Stomach (tissue), 4 donors: ENCODE measurements around the gene STAC2.
A peak's percentile ranks its signal among the peaks of the same experiment; 100 is the strongest.

Source experiments
- EP300 ChIP-seq: sonication (generic); formaldehyde crosslinking; IDR thresholded peaks from one replicate; pipeline ENCODE4 v1.6.1; 2017; ENCODE audit warnings: antibody characterized with exemption
- POLR2A ChIP-seq, 4 donors: fragments of 450-650 bp; IDR thresholded peaks; one replicate each; pipeline ENCODE4 v1.6.1; 2016; ENCODE audit warnings: antibody characterized with exemption in 4 of 4, control low read depth in 2 of 4, mild to moderate bottlenecking in 1 of 4, moderate library complexity in 1 of 4
- POLR2AphosphoS5 ChIP-seq, 3 donors: sonication (generic); formaldehyde crosslinking; IDR thresholded peaks; one replicate each; pipeline ENCODE4 v1.6.1; 2016; ENCODE audit warnings: antibody characterized with exemption in 3 of 3
- TF ChIP-seq, protein P1 (sequence below), 7 experiments: fragments of 450-650 bp in 4 of 7; fragments of 200-600 bp in 3 of 7; sonication (generic) in 3 of 7; IDR thresholded peaks; one replicate each; pipeline ENCODE4 v1.5.1; 2016 to 2019; ENCODE audit warnings: antibody characterized with exemption in 7 of 7, control low read depth in 2 of 7, mild to moderate bottlenecking in 1 of 7

GRCh38 chr17:39200070-39200879 is 25.5 kb downstream of the STAC2 start, which contains the start of gene RPL19:
- TF ChIP-seq, protein P1, sequence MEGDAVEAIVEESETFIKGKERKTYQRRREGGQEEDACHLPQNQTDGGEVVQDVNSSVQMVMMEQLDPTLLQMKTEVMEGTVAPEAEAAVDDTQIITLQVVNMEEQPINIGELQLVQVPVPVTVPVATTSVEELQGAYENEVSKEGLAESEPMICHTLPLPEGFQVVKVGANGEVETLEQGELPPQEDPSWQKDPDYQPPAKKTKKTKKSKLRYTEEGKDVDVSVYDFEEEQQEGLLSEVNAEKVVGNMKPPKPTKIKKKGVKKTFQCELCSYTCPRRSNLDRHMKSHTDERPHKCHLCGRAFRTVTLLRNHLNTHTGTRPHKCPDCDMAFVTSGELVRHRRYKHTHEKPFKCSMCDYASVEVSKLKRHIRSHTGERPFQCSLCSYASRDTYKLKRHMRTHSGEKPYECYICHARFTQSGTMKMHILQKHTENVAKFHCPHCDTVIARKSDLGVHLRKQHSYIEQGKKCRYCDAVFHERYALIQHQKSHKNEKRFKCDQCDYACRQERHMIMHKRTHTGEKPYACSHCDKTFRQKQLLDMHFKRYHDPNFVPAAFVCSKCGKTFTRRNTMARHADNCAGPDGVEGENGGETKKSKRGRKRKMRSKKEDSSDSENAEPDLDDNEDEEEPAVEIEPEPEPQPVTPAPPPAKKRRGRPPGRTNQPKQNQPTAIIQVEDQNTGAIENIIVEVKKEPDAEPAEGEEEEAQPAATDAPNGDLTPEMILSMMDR (IDR thresholded peaks at IDR 0.05) = no peak
- TF ChIP-seq POLR2A (IDR thresholded peaks at IDR 0.05) (no peak), EP300 (no peak), POLR2AphosphoS5 (IDR thresholded peaks at IDR 0.05) (peak in 2 of 3 donors; percentile 72 to 76)
